ENCODE data around the gene SKA1. TPM values are rescaled to one million over a fixed set of nuclear protein-coding genes. Genes with fewer than 3 reads are reported as not detected.

The SKA1 gene
- total and polyA plus RNA-seq, 2 of the 4 experiments (the other 2 are of a cell fraction), result 5.8 to 5.9 TPM

GRCh38 chr18:50331691-50332090 lies 43.2 kb upstream of the SKA1 start:
- ChIA-PET CTCF (no interaction called here), POLR2A (ENCODE audit: unreplicated experiment) (no interaction called here)
- H2AFZ ChIP-seq (replicated peaks; ENCODE audit: low read length, poor library complexity), result no peak overlapping the region
- no peak overlapping the region for H2AK5ac ChIP-seq (ENCODE audit: low read depth, low read length)
- no peak for ATAC-seq (ENCODE audit: low read depth)
- H3K9ac ChIP-seq (ENCODE audit: low read depth, low read length), result no peak overlapping the region
- BruUV-seq (replicated peaks), result no TSS peak
- intact Hi-C loops (cut with micrococcal nuclease) (no loop called here), dilution Hi-C loops (cut with HindIII; ENCODE audit: low sequenced_read_pairs, unreplicated experiment) (no loop called here), in situ Hi-C loops (cut with MboI; ENCODE audit: low sequenced_read_pairs) (no loop called here)
- H3K4me3 ChIP-seq (ENCODE audit: insufficient read depth, low read depth, low read length), result no peak overlapping the region
- no peaks in the 10 kb centered on the region for H3K4me1 ChIP-seq (ENCODE audit: control insufficient read depth, insufficient read depth, low read length)
- TF ChIP-seq POLR2A (IDR thresholded peaks at IDR 0.05; ENCODE audit: low read depth, low read length) (no peak), CHD1 (IDR thresholded peaks at IDR 0.05; ENCODE audit: low read depth, low read length) (no peak), CEBPB (IDR thresholded peaks at IDR 0.05; ENCODE audit: low read depth, low read length) (no peak), RFX5 (IDR thresholded peaks at IDR 0.05; ENCODE audit: low read depth, low read length) (no peak), NFE2L2 (IDR thresholded peaks at IDR 0.05; ENCODE audit: low read depth, low read length) (no peak), RAD21 (IDR thresholded peaks at IDR 0.05; ENCODE audit: low read length) (no peak), BHLHE40 (IDR thresholded peaks at IDR 0.05; ENCODE audit: low read depth, low read length) (no peak), FOS (IDR thresholded peaks at IDR 0.05; ENCODE audit: low read depth, low read length) (no peak), RCOR1 (IDR thresholded peaks at IDR 0.05; ENCODE audit: insufficient replicate concordance, low read length) (no peak), MXI1 (IDR thresholded peaks at IDR 0.05; ENCODE audit: borderline replicate concordance, low read depth, low read length) (no peak), ELK1 (IDR thresholded peaks at IDR 0.05; ENCODE audit: borderline replicate concordance, low read depth, low read length) (no peak)
- H3K14ac ChIP-seq (replicated peaks; ENCODE audit: low read depth, low read length), result no peak overlapping the region
- H2AK9ac ChIP-seq (replicated peaks; ENCODE audit: low read depth, low read length, poor library complexity), result no peak overlapping the region
- H2BK120ac ChIP-seq (ENCODE audit: low read depth, low read length), result no peak overlapping the region
- no peak overlapping the region for H3K4ac ChIP-seq (ENCODE audit: low read depth, low read length)
- H2BK20ac ChIP-seq (ENCODE audit: low read depth, low read length), result no peak overlapping the region
- H2BK5ac ChIP-seq (ENCODE audit: low read depth, low read length, poor library complexity, severe bottlenecking), result no peak overlapping the region
- no peak overlapping the region for H4K8ac ChIP-seq (ENCODE audit: low read depth in 2 of 2, low read length in 2 of 2)
- H2BK15ac ChIP-seq (ENCODE audit: low read depth, low read length), result no peak overlapping the region
- no peak overlapping the region for H4K5ac ChIP-seq (ENCODE audit: low read depth, low read length)
- 20% methylated on average over 1 of the region's 1 CpG; no CpG with 5 or more reads in 1 of the 2 experiments for WGBS, 2 experiments (ENCODE audit: extremely low coverage in 2 of 2, insufficient read length in 1 of 2)
- no peak overlapping the region for H4K91ac ChIP-seq (ENCODE audit: insufficient read depth, low read depth, low read length)
- H3K4me2 ChIP-seq (ENCODE audit: low read depth, low read length), result no peak overlapping the region
- no peak for DNase-seq
- no peaks in the 10 kb centered on the region for H3K36me3 ChIP-seq (ENCODE audit: control insufficient read depth, insufficient read depth, low read length)
- no peak overlapping the region for H3K27ac ChIP-seq (ENCODE audit: insufficient read depth, low read length)
- no peak overlapping the region for H3K18ac ChIP-seq (ENCODE audit: low read depth, low read length)
- H4K20me1 ChIP-seq (ENCODE audit: insufficient read depth, low read length), result no peaks in the 10 kb centered on the region
- H3K9me3 ChIP-seq (ENCODE audit: control insufficient read depth, insufficient read depth, low read length), result no peaks in the 10 kb centered on the region
- no peaks in the 10 kb centered on the region for H3K9me1 ChIP-seq (ENCODE audit: insufficient read depth, low read length)
- H3K27me3 ChIP-seq (ENCODE audit: control insufficient read depth, insufficient read depth, low read length), result no peaks in the 10 kb centered on the region; the same call in 1 of the 2 replicates
- no peaks in the 10 kb centered on the region for H3K79me1 ChIP-seq (ENCODE audit: low read depth in 1 of 2, low read length in 2 of 2)
- no peak overlapping the region for H3K56ac ChIP-seq (ENCODE audit: extremely low read depth, insufficient read depth, low read length)
- no peak overlapping the region for H3K23ac ChIP-seq (ENCODE audit: low read depth, low read length)

All from IMR-90 (cell line).